ENCODE data around the gene SLC35F3.

SLC35F3 gene

DNA sequence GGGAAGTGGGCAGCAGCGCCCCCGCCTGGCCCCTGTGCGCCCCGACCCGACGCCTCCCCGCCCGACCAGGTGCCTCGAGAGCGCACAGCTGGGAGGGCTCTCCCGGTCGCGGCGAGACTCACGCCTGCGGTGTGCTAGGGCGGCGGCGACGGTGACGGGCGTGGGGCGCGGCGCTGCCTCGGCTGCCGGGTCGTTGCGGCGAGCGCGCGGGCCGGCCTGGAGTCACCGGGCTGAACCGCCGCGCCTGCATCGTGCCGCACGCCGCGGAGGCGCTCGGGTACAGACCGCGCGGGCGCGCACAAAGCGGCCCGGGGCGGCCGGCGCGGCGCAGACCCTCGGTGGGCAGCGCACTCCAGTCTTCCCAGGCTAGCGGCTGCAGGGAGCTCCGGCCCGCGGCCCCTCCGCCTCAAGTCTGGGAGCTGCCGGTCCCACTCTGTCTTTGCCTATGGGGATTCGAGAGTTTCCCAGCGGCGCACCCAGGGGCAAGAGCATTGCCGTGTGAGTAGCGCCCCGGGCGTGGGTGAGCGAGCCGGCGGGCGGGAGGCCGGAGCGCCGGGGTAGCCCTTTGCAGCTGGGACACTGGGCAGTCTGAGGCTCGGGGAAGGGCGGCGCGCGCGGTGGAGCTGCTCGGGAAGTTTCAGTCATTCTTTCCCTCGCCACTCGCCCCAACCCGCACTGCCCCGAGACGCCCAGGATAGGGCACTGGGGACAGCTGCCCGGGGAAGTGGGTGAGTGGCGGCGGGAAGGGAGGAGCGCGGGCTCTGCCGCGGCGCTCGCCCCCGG lies at the start of gene SLC35F3:
Gene SLC35F3, plus strand, starts transcription at position 44 of the 783 bp plus-strand sequence.
- H3K36me3 Mint-ChIP-seq = peaks cover 3% of the 10 kb centered on the region
- H3K4me1 Mint-ChIP-seq = no peaks in the 10 kb centered on the region
- DNase-seq (ENCODE audit: low spot score in 2 of 2) = no peak
- ATAC-seq (ENCODE audit: low read depth) = no peak
- H3K4me3 Mint-ChIP-seq = no peak within 1 kb of the TSS
- H3K9me3 Mint-ChIP-seq = peaks cover 2% of the 10 kb centered on the region
- no peak within 1 kb of the TSS for H3K27ac Mint-ChIP-seq
- peaks cover 17% of the 10 kb centered on the region for H3K27me3 Mint-ChIP-seq

DNA sequence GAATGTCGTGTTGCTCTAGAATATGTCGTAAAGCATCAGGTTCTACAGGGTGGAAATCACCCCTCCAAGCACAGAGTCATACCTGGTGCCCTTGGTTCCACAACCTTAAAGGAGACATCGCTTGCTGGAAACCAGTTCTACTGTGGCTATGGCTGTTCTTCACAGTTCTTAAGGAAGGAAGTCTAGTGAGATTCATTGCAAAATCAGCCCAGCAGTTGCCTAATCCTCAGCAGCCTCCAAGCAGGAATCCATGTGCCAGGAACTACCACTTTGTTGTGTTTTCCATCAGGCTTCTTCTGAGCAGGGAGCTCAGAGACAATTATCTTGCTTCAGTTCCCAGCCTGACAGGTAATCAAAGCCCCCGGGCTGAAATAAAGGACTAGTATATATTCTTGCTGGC lies 45.0 kb upstream of the SLC35F3 start:
- H3K27me3 Mint-ChIP-seq = no peaks in the 10 kb centered on the region
- H3K27ac Mint-ChIP-seq = no peak overlapping the region
- no peak for ATAC-seq (ENCODE audit: low read depth)
- DNase-seq (ENCODE audit: low spot score in 2 of 2) = no peak
- peaks cover 3% of the 10 kb centered on the region for H3K9me3 Mint-ChIP-seq
- no peaks in the 10 kb centered on the region for H3K36me3 Mint-ChIP-seq
- H3K4me3 Mint-ChIP-seq = no peak overlapping the region
- no peaks in the 10 kb centered on the region for H3K4me1 Mint-ChIP-seq

GRCh38 chr1:233863901-233864545 lies 40.5 kb upstream of the SLC35F3 start:
- H3K4me3 Mint-ChIP-seq = no peak overlapping the region
- H3K27me3 Mint-ChIP-seq = peaks cover 2% of the 10 kb centered on the region
- no peaks in the 10 kb centered on the region for H3K4me1 Mint-ChIP-seq
- H3K36me3 Mint-ChIP-seq = peaks cover 1% of the 10 kb centered on the region
- DNase-seq (ENCODE audit: low spot score in 2 of 2) (no peak), ATAC-seq (ENCODE audit: low read depth) (no peak)
- H3K27ac Mint-ChIP-seq = no peak overlapping the region
- peaks cover 11% of the 10 kb centered on the region for H3K9me3 Mint-ChIP-seq

DNA sequence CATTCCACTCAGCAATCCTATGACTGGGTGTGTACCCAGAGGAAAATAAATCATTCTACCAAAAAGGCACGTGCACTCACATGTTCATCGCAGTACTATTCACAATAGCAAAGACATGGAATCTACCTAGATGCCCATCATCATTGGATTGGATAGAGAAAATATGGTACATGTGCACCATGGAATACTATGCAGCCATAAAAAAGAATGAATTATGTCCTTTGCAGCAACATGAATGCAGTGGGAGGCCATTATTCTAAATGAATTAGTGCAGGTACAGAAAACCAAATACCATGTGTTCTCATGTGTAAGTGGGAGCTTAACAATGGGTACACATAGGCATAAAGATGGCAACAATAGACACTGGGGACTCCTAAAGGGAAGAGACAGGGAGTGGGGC lies 39.9 kb upstream of the SLC35F3 start:
- peaks cover 1% of the 10 kb centered on the region for H3K36me3 Mint-ChIP-seq
- H3K4me3 Mint-ChIP-seq = no peak overlapping the region
- no peak overlapping the region for H3K27ac Mint-ChIP-seq
- H3K9me3 Mint-ChIP-seq = peaks cover 11% of the 10 kb centered on the region
- peaks cover 2% of the 10 kb centered on the region for H3K27me3 Mint-ChIP-seq
- no peak for ATAC-seq (ENCODE audit: low read depth)
- DNase-seq (ENCODE audit: low spot score in 2 of 2) = no peak
- no peaks in the 10 kb centered on the region for H3K4me1 Mint-ChIP-seq

GRCh38 chr1:233865216-233865615 lies 39.3 kb upstream of the SLC35F3 start:
- DNase-seq (ENCODE audit: low spot score in 2 of 2) = no peak
- Mint-ChIP-seq H3K4me1 (no peaks in the 10 kb centered on the region), H3K9me3 (peaks cover 11% of the 10 kb centered on the region), H3K36me3 (peaks cover 1% of the 10 kb centered on the region), H3K27me3 (peaks cover 2% of the 10 kb centered on the region), H3K4me3 (no peak overlapping the region), H3K27ac (no peak overlapping the region)
- no peak for ATAC-seq (ENCODE audit: low read depth)

DNA sequence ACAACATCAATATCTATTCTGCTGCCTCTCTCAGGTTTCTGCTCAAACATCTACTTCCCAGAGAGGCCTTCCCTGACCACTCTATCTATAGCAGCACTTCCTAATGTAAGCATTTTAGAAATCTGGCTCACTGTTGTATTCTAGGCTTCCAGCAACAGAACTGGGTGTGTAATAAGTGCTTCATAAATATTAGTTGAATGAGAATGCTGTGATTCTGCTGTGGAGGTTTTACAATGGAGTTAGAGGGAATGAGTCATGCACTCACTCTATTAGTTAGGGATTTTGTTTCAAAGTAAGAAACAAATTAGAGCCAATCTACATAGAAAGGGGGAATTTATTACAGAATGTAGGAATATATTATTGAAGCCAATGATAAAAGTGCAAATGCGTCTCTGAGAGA lies 38.6 kb upstream of the SLC35F3 start:
- DNase-seq (ENCODE audit: low spot score in 2 of 2) (no peak), ATAC-seq (ENCODE audit: low read depth) (no peak)
- Mint-ChIP-seq H3K27me3 (peaks cover 2% of the 10 kb centered on the region), H3K9me3 (peaks cover 11% of the 10 kb centered on the region), H3K27ac (no peak overlapping the region), H3K36me3 (peaks cover 1% of the 10 kb centered on the region), H3K4me3 (no peak overlapping the region), H3K4me1 (no peaks in the 10 kb centered on the region)

DNA sequence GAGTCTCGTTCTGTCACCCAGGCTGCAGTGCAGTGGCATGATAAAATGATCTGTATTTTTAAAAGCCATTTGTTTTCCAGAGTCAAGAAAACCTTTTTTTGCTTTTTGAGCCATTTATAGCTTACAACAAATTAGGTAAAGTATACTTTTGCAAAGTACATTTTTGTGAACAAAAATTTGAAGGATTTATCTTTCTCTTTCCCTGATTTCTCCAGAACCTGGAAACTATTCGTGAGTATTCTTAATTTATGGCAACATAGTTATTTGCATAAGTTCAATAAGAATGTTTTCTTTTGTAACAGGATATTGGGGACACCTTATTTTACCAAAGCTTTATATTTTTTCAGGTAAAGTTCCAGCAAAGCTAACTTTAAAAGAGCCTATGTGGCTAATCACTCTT lies 37.4 kb upstream of the SLC35F3 start:
- Mint-ChIP-seq H3K27ac (no peak overlapping the region), H3K36me3 (peaks cover 1% of the 10 kb centered on the region), H3K4me1 (no peaks in the 10 kb centered on the region), H3K4me3 (no peak overlapping the region), H3K9me3 (peaks cover 11% of the 10 kb centered on the region), H3K27me3 (peaks cover 2% of the 10 kb centered on the region)
- ATAC-seq (ENCODE audit: low read depth) (no peak), DNase-seq (ENCODE audit: low spot score in 2 of 2) (no peak)

DNA sequence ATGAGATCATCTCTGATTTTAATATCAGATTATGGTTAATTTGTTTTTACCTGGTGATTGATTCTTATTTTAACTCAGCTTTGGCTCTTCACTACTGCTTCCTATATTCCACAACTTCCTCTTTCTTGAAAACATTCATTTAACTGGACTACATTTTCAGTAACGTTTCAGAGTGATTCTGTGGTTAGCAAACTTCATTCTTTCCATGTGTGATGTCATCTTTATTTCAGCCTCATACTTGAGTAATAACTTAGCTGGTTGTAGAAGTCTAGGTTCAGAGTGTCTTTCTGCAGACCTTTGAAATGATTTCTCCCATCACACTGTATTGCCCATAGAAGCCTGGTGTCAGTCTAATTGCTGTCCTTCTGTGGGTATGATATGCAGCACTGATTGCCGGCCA lies 36.0 kb upstream of the SLC35F3 start:
- H3K27ac Mint-ChIP-seq = no peak overlapping the region
- peaks cover 2% of the 10 kb centered on the region for H3K27me3 Mint-ChIP-seq
- H3K4me1 Mint-ChIP-seq = no peaks in the 10 kb centered on the region
- peaks cover 1% of the 10 kb centered on the region for H3K36me3 Mint-ChIP-seq
- H3K9me3 Mint-ChIP-seq = peaks cover 11% of the 10 kb centered on the region
- ATAC-seq (ENCODE audit: low read depth) = no peak
- no peak overlapping the region for H3K4me3 Mint-ChIP-seq
- no peak for DNase-seq (ENCODE audit: low spot score in 2 of 2)

DNA sequence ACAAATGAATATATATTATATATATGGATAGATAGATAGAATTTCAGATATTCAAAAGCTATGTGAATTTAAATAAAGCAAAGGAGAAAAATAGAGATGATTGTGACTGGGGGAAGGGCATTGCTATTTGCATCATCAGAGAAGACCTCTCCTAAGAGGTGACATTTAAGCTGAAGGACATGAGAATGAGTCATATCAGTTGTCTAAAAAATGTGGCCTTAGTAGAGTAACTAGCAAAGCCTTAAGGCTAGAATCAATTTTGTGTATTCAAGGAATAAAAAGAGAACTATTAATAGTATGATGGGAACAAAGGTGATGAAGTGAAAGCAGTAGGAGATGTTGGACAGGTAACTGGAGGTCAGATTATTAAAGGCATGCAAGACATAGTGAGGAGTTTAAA lies 34.8 kb upstream of the SLC35F3 start:
- DNase-seq (ENCODE audit: low spot score in 2 of 2) (no peak), ATAC-seq (ENCODE audit: low read depth) (no peak)
- no peak overlapping the region for H3K4me3 Mint-ChIP-seq
- H3K4me1 Mint-ChIP-seq = no peaks in the 10 kb centered on the region
- H3K36me3 Mint-ChIP-seq = peaks cover 1% of the 10 kb centered on the region
- peaks cover 10% of the 10 kb centered on the region for H3K9me3 Mint-ChIP-seq
- peaks cover 2% of the 10 kb centered on the region for H3K27me3 Mint-ChIP-seq
- H3K27ac Mint-ChIP-seq = no peak overlapping the region

GRCh38 chr1:233873666-233874065 lies 30.8 kb upstream of the SLC35F3 start:
- Mint-ChIP-seq H3K36me3 (no peaks in the 10 kb centered on the region), H3K4me1 (no peaks in the 10 kb centered on the region), H3K9me3 (peaks cover 2% of the 10 kb centered on the region), H3K4me3 (no peak overlapping the region), H3K27me3 (no peaks in the 10 kb centered on the region), H3K27ac (no peak overlapping the region)
- DNase-seq (ENCODE audit: low spot score in 2 of 2) (no peak), ATAC-seq (ENCODE audit: low read depth) (no peak)

GRCh38 chr1:233879841-233880240 lies 24.6 kb upstream of the SLC35F3 start:
- ATAC-seq (ENCODE audit: low read depth) = no peak
- DNase-seq (ENCODE audit: low spot score in 2 of 2) = no peak
- Mint-ChIP-seq H3K27me3 (peaks cover 8% of the 10 kb centered on the region), H3K4me1 (no peaks in the 10 kb centered on the region), H3K36me3 (no peaks in the 10 kb centered on the region), H3K4me3 (no peak overlapping the region), H3K9me3 (peaks cover 10% of the 10 kb centered on the region), H3K27ac (no peak overlapping the region)

GRCh38 chr1:233883671-233884070 lies 20.8 kb upstream of the SLC35F3 start:
- Mint-ChIP-seq H3K4me3 (no peak overlapping the region), H3K27me3 (peaks cover 8% of the 10 kb centered on the region), H3K4me1 (no peaks in the 10 kb centered on the region), H3K27ac (no peak overlapping the region), H3K36me3 (no peaks in the 10 kb centered on the region), H3K9me3 (peaks cover 10% of the 10 kb centered on the region)
- DNase-seq (ENCODE audit: low spot score in 2 of 2) (no peak), ATAC-seq (ENCODE audit: low read depth) (no peak)

GRCh38 chr1:233884461-233885151 lies 19.9 kb upstream of the SLC35F3 start:
- H3K4me1 Mint-ChIP-seq = no peaks in the 10 kb centered on the region
- H3K36me3 Mint-ChIP-seq = no peaks in the 10 kb centered on the region
- no peak overlapping the region for H3K4me3 Mint-ChIP-seq
- no peak overlapping the region for H3K27ac Mint-ChIP-seq
- H3K9me3 Mint-ChIP-seq = peaks cover 11% of the 10 kb centered on the region
- no peak for DNase-seq (ENCODE audit: low spot score in 2 of 2)
- peaks cover 8% of the 10 kb centered on the region for H3K27me3 Mint-ChIP-seq
- ATAC-seq (ENCODE audit: low read depth) = no peak

- no peak for DNase-seq (ENCODE audit: low spot score in 2 of 2)
- no peaks in the 10 kb centered on the region for H3K4me1 Mint-ChIP-seq
- H3K27ac Mint-ChIP-seq = no peak overlapping the region
- no peaks in the 10 kb centered on the region for H3K36me3 Mint-ChIP-seq
- no peak overlapping the region for H3K4me3 Mint-ChIP-seq
- ATAC-seq (ENCODE audit: low read depth) = no peak
- H3K9me3 Mint-ChIP-seq = peaks cover 8% of the 10 kb centered on the region
- H3K27me3 Mint-ChIP-seq = peaks cover 8% of the 10 kb centered on the region
Observed at GRCh38 chr1:233885196-233885920, 19.1 kb upstream of the SLC35F3 start.

All from memory B cell (primary cell).